ENCODE results near the gene CNTRL.

Gene CNTRL

DNA sequence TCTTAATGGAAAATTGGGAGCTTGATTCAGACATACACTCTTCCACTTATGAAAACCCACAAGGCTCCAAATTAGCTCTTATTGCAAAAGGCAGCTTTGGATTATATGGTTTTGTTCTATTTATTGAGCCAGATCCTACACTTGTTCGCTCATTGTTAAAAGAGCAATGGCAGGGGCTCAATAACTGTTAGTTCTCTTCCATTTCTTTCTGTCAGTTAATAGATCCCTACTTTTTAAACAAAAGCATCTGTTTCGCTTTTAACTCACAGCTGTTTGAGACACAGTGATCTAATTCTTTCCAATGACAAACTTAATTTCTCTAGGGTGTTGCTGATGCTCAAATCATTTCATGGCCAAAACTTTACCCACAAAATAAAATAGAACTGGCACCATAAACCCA is 36.4 kb upstream of the CNTRL start:
- TF ChIP-seq CTCF (IDR thresholded peaks at IDR 0.05; ENCODE audit: low read depth, low read length), result no peak

GRCh38 chr9:121038804-121039203 is 36.0 kb upstream of the CNTRL start:
- no peak for DNase-seq (ENCODE audit: low read depth in 2 of 2)
- H3K4me3 ChIP-seq (replicated peaks in 1 of 2; ENCODE audit: low read depth in 2 of 2, low read length in 2 of 2), result no peak overlapping the region
- no peak for TF ChIP-seq CTCF (IDR thresholded peaks at IDR 0.05; ENCODE audit: low read depth, low read length)

More for the DNA sequence above, 36.4 kb upstream of the CNTRL start:
- no peak overlapping the region for H3K4me3 ChIP-seq (replicated peaks in 1 of 2; ENCODE audit: low read depth in 2 of 2, low read length in 2 of 2)
- DNase-seq (ENCODE audit: low read depth in 2 of 2), result no peak

- TF ChIP-seq CTCF (IDR thresholded peaks at IDR 0.05; ENCODE audit: low read depth, low read length), result no peak
- DNase-seq (ENCODE audit: low read depth in 2 of 2), result no peak
- H3K4me3 ChIP-seq (replicated peaks in 1 of 2; ENCODE audit: low read depth in 2 of 2, low read length in 2 of 2), result no peak overlapping the region
Measured at GRCh38 chr9:121048175-121048574, 26.6 kb upstream of the CNTRL start.

- TF ChIP-seq CTCF (IDR thresholded peaks at IDR 0.05; ENCODE audit: low read depth, low read length), result no peak
- H3K4me3 ChIP-seq (replicated peaks in 1 of 2; ENCODE audit: low read depth in 2 of 2, low read length in 2 of 2), result no peak overlapping the region
- peak in 1 of 2 donors; percentile 36 for DNase-seq (ENCODE audit: low read depth in 2 of 2)
Measured at GRCh38 chr9:121048618-121049017, 26.1 kb upstream of the CNTRL start.

- no peak for TF ChIP-seq CTCF (IDR thresholded peaks at IDR 0.05; ENCODE audit: low read depth, low read length)
- no peak for DNase-seq (ENCODE audit: low read depth in 2 of 2)
- no peak within 1 kb of the TSS for H3K4me3 ChIP-seq (replicated peaks in 1 of 2; ENCODE audit: low read depth in 2 of 2, low read length in 2 of 2)
Measured at GRCh38 chr9:121050128-121050988, 24.4 kb upstream of the CNTRL start, which contains the start of gene C5. C5 (minus strand) TSS chr9:121050275; CDS start chr9:121050246, 29 bp downstream.

DNA sequence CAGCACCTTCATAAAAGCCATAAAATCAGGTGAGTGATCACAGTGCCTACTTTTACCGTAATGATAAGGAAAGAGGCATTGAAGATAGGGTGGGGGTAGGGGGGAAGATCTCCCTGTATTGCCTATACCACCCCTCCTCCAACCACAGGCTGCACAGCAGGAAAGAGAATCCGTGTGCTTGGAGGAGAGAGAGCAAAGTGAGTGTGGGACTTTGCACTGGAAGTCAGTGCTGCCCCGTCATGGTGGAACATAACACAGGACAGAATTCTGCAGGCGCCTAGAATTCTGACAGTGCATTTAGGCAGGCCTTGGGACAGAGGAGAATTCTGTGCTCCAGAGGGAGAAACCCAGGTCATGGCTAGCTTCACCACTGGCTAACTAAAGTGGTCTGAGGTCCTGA is 21.2 kb upstream of the CNTRL start:
- H3K4me3 ChIP-seq (replicated peaks in 1 of 2; ENCODE audit: low read depth in 2 of 2, low read length in 2 of 2), result no peak overlapping the region
- no peak for TF ChIP-seq CTCF (IDR thresholded peaks at IDR 0.05; ENCODE audit: low read depth, low read length)
- DNase-seq (ENCODE audit: low read depth in 2 of 2), result no peak
